Thyroid gland (tissue), 4 donors: Measurements from ENCODE around the gene SAFB. TPM values are rescaled to one million over a fixed set of nuclear protein-coding genes. Genes with fewer than 3 reads are reported as not detected.

Experiments
- DNase-seq, 2 donors: peaks; one replicate each; pipeline ENCODE4 v3.0.0-alpha.2; 2019
- H3K27ac ChIP-seq, 3 donors: fragments of 200-600 bp; sonication (generic); 1 replicate in 2 of 3; 2 replicates in 1 of 3; pipeline ENCODE4 v1.5.1; 2016 to 2019; ENCODE audit warnings: mild to moderate bottlenecking in 1 of 3, moderate library complexity in 1 of 3
- H3K27me3 ChIP-seq: fragments of 200-600 bp; sonication (generic); one replicate; pipeline ENCODE4 v1.5.1; 2019
- H3K36me3 ChIP-seq, 2 donors: fragments of 200-600 bp; sonication (generic); one replicate each; pipeline ENCODE4 v1.5.1; 2016 to 2019
- H3K4me1 ChIP-seq, 2 donors: fragments of 200-600 bp; sonication (generic); one replicate each; pipeline ENCODE4 v1.5.1; 2017 to 2019
- H3K4me3 ChIP-seq, 3 donors: fragments of 200-600 bp; sonication (generic); replicated peaks in 1 of 3; 1 replicate in 2 of 3; 2 replicates in 1 of 3; pipeline ENCODE4 v1.5.1; 2016; ENCODE audit warnings: mild to moderate bottlenecking in 1 of 3
- H3K9me3 ChIP-seq: fragments of 200-600 bp; sonication (generic); one replicate; pipeline ENCODE4 v1.5.1; 2017
- CTCF ChIP-seq, 6 experiments: fragments of 200-600 bp in 3 of 6; fragments of 450-650 bp in 3 of 6; sonication (generic) in 3 of 6; IDR thresholded peaks; one replicate each; pipeline ENCODE4 v1.5.1; 2016 to 2019; ENCODE audit warnings: antibody characterized with exemption in 6 of 6, mild to moderate bottlenecking in 2 of 6, inconsistent platforms in 1 of 6, moderate library complexity in 1 of 6
- POLR2A ChIP-seq, 2 donors: fragments of 450-650 bp; IDR thresholded peaks; one replicate each; pipeline ENCODE4 v1.6.1; 2017; ENCODE audit warnings: antibody characterized with exemption in 2 of 2, mild to moderate bottlenecking in 2 of 2, moderate library complexity in 1 of 2
- WGBS, 2 donors: methylation state at CpG; one replicate each; pipeline ENCODE4 v1.1.5; 2017; 5-methylcytosine and 5-hydroxymethylcytosine counted together
- intact Hi-C: fragments of 100-400 bp; cut with DNase I; formaldehyde crosslinking; loops from one replicate; pipeline ENCODE4 v1.15.1; 2023
- total RNA-seq, 4 donors: library from RNA; depleted of rRNA; stranded (reverse); fragments of >200 nt; gene quantifications; one replicate each; pipeline ENCODE4 v1.2.3, GENCODE V29; 2016

Gene SAFB
- total RNA-seq, 4 donors from 2014 or later = 70.1 to 129 (median 86.7) TPM

- H3K27ac ChIP-seq = no peak overlapping the region
- intact Hi-C loops = loop anchor here (10.0 kb wide), 1 partner anchor 69 kb away; the partner anchor contains the start of genes SAFB and SAFB2
- TF ChIP-seq CTCF (IDR thresholded peaks at IDR 0.05) = no peak
- no peak for TF ChIP-seq POLR2A (IDR thresholded peaks at IDR 0.05)
- DNase-seq = no peak
- WGBS, 2 donors = 91 to 93% methylated on average over 35 to 37 of the region's 39 CpGs
- H3K4me3 ChIP-seq = no peak overlapping the region
- H3K9me3 ChIP-seq = no peaks in the 10 kb centered on the region
- H3K27me3 ChIP-seq = no peaks in the 10 kb centered on the region
- peaks cover 52% of the 10 kb centered on the region in 2 donors for H3K36me3 ChIP-seq
- peaks cover 13 to 15% of the 10 kb centered on the region in 2 donors for H3K4me1 ChIP-seq
Measured at GRCh38 chr19:5693195-5694166, 70.6 kb downstream of the SAFB start.

GRCh38 chr19:5694167-5694955 lies 71.5 kb downstream of the SAFB start:
- TF ChIP-seq POLR2A (IDR thresholded peaks at IDR 0.05) = no peak
- Histone ChIP-seq H3K9me3 (no peaks in the 10 kb centered on the region), H3K27ac (no peak overlapping the region), H3K27me3 (no peaks in the 10 kb centered on the region), H3K4me1 (peaks cover 13 to 15% of the 10 kb centered on the region in 2 donors), H3K36me3 (peaks cover 55 to 61% of the 10 kb centered on the region in 2 donors), H3K4me3 (no peak overlapping the region)
- 89 to 95% methylated on average over 43 to 45 of the region's 45 CpGs for WGBS, 2 donors
- DNase-seq = no peak
- intact Hi-C loops = loop anchor here (10.0 kb wide), 1 partner anchor 70 kb away; the partner anchor contains the start of genes SAFB and SAFB2

- WGBS, 2 donors = 90 to 93% methylated on average over 7 to 8 of the region's 8 CpGs
- intact Hi-C loops = loop anchor here (10.0 kb wide), 1 partner anchor 70 kb away; the partner anchor contains the start of genes SAFB and SAFB2
- Histone ChIP-seq H3K4me3 (no peak overlapping the region), H3K4me1 (peaks cover 9 to 12% of the 10 kb centered on the region in 2 donors), H3K9me3 (no peaks in the 10 kb centered on the region), H3K36me3 (peaks cover 55 to 66% of the 10 kb centered on the region in 2 donors), H3K27ac (no peak overlapping the region), H3K27me3 (no peaks in the 10 kb centered on the region)
- TF ChIP-seq CTCF (IDR thresholded peaks at IDR 0.05) (no peak), POLR2A (IDR thresholded peaks at IDR 0.05) (no peak)
- no peak for DNase-seq
Measured at GRCh38 chr19:5694956-5695648, 72.2 kb downstream of the SAFB start.

GRCh38 chr19:5695649-5696195 lies 72.8 kb downstream of the SAFB start:
- H3K27me3 ChIP-seq = no peaks in the 10 kb centered on the region
- no peak overlapping the region for H3K27ac ChIP-seq
- intact Hi-C loops = loop anchor here (10.0 kb wide), 1 partner anchor 71 kb away; the partner anchor contains the start of genes SAFB and SAFB2
- H3K9me3 ChIP-seq = no peaks in the 10 kb centered on the region
- TF ChIP-seq CTCF (IDR thresholded peaks at IDR 0.05) (no peak), POLR2A (IDR thresholded peaks at IDR 0.05) (no peak)
- DNase-seq = no peak
- 94 to 97% methylated on average over 14 to 28 of the region's 28 CpGs for WGBS, 2 donors
- H3K4me3 ChIP-seq = no peak overlapping the region
- peaks cover 55 to 72% of the 10 kb centered on the region in 2 donors for H3K36me3 ChIP-seq
- H3K4me1 ChIP-seq = peaks cover 9 to 12% of the 10 kb centered on the region in 2 donors
